LNCAP (cell line): ENCODE results near the gene TAF13.

Source experiments
- TF ChIP-seq, protein P1 (sequence below): fragments of 450-650 bp; IDR thresholded peaks from 2 replicates; pipeline ENCODE4 v1.5.1; 2017; ENCODE audit warnings: mild to moderate bottlenecking

The TAF13 gene

GRCh38 chr1:109112652-109113285 is 37.0 kb upstream of the TAF13 start:
- TF ChIP-seq, protein P1, sequence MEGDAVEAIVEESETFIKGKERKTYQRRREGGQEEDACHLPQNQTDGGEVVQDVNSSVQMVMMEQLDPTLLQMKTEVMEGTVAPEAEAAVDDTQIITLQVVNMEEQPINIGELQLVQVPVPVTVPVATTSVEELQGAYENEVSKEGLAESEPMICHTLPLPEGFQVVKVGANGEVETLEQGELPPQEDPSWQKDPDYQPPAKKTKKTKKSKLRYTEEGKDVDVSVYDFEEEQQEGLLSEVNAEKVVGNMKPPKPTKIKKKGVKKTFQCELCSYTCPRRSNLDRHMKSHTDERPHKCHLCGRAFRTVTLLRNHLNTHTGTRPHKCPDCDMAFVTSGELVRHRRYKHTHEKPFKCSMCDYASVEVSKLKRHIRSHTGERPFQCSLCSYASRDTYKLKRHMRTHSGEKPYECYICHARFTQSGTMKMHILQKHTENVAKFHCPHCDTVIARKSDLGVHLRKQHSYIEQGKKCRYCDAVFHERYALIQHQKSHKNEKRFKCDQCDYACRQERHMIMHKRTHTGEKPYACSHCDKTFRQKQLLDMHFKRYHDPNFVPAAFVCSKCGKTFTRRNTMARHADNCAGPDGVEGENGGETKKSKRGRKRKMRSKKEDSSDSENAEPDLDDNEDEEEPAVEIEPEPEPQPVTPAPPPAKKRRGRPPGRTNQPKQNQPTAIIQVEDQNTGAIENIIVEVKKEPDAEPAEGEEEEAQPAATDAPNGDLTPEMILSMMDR, result peak; percentile 94

- TF ChIP-seq, protein P1, result peak; percentile 7; the same call in 1 of the 2 replicates
Measured at GRCh38 chr1:109112056-109112651, 36.4 kb upstream of the TAF13 start.

GRCh38 chr1:109111386-109112055 is 35.7 kb upstream of the TAF13 start:
- TF ChIP-seq, protein P1, result no peak

DNA sequence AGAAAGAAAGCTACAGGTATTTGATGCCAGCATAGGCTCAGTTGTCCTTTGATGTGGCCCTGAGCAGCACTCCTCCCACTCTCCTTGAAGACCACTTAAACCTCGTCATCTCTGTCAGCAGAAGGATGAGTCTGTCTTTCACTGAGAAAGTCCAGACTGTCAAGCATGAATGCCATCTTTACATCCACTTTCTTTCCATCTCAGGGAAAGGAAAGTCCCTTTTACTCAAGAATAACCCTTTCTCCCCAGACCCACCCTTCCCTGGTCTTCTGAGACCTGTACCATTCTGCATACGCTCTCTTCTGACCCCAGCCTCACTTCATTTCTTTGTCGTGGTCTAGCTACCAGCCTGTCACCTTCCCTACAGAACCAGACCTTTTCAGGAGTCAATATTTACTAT is 34.1 kb upstream of the TAF13 start:
- TF ChIP-seq, protein P1, result no peak

- TF ChIP-seq, protein P1, result no peak
Measured at GRCh38 chr1:109107785-109108184, 32.0 kb upstream of the TAF13 start.

DNA sequence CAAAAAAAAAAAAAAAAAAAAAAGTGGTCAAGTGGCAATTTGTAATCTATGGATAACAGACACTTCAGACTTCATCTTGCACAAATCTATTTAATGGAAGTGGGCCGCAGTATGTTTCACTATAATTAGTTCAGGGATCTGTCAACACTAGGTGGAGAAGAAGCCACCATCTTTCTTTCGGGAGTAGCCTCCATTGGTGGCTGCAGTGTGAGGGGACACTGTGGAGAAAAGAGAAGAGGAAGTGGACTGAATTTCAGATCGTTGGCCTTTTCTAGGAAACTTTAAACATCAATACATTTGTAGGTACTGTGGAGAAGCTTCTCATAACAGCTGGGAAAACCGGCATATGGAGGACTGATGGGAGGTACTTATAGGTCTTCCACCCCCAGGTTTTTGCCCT is 30.1 kb upstream of the TAF13 start:
- TF ChIP-seq, protein P1, result no peak

DNA sequence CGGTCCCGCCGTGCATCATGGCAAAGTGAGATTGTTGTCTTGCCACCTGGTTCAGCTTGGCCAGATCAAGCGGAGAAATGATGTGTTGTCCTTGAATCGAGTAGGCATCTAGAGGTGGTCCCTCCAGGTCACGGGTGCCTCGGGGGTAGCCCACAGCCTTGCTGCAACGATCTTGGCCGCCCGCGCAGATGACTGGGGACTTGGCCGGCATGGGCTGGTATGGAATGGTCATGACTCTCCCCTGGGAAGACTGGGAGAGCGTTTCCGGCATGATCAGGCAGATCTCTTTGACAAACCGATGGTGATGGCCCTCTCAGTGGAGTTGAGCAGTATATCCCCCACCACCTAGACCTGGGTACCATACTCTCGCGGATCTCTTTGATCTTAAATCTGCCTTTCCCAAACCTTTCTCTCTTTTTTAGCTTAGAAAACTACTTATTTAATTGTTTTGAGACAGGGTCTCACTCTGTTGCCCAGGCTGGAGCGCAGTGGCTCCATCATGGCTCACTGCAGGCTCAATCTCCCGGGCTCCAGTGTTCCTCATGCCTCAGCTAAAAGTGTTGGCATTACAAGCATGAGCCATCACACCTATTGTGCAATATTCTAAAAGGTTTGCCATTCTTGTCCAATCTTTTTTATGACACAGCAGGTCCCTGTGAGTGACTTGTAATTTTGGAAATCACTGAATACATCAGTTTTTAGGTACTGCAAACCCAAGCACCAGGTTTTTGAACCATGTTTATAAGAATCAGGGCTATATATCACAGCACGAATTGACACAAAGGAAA is 28.8 kb upstream of the TAF13 start:
- TF ChIP-seq, protein P1, result no peak
